ENCODE measurements around the gene TNFRSF13B. TPM values are rescaled to one million over a fixed set of nuclear protein-coding genes. Genes with fewer than 3 reads are reported as not detected.
"Not testable (repeated sequence)": the region's sequence is repeated elsewhere in the genome, so short reads cannot be mapped to it uniquely, and the experiment has no call there.

Gene TNFRSF13B
- total RNA-seq, 3 donors from 2014 or later, result 0.38 to 1.4 (median 0.98) TPM

GRCh38 chr17:16923904-16924695 is 47.8 kb downstream of the TNFRSF13B start:
- Histone ChIP-seq H3K4me1 (ENCODE audit: low read depth) (no peaks in the 10 kb centered on the region), H3K36me3 (ENCODE audit: low read depth) (no peaks in the 10 kb centered on the region), H3K9me3 (no peaks in the 10 kb centered on the region), H3K4me3 (no peak overlapping the region)
- ATAC-seq, result no peak
- no peak for TF ChIP-seq CTCF (IDR thresholded peaks at IDR 0.05)
- intact Hi-C loops (cut with DNase I, micrococcal nuclease), result no loop called here
- peak in 1 of 3 donors; percentile 34 for DNase-seq

GRCh38 chr17:16923097-16923903 is 48.6 kb downstream of the TNFRSF13B start:
- TF ChIP-seq CTCF (IDR thresholded peaks at IDR 0.05), result no peak
- DNase-seq, result peak in 1 of 3 donors; percentile 40
- Histone ChIP-seq H3K9me3 (no peaks in the 10 kb centered on the region), H3K36me3 (ENCODE audit: low read depth) (no peaks in the 10 kb centered on the region), H3K4me1 (ENCODE audit: low read depth) (no peaks in the 10 kb centered on the region), H3K4me3 (no peak overlapping the region)
- intact Hi-C loops (cut with DNase I, micrococcal nuclease), result no loop called here
- no peak for ATAC-seq

DNA sequence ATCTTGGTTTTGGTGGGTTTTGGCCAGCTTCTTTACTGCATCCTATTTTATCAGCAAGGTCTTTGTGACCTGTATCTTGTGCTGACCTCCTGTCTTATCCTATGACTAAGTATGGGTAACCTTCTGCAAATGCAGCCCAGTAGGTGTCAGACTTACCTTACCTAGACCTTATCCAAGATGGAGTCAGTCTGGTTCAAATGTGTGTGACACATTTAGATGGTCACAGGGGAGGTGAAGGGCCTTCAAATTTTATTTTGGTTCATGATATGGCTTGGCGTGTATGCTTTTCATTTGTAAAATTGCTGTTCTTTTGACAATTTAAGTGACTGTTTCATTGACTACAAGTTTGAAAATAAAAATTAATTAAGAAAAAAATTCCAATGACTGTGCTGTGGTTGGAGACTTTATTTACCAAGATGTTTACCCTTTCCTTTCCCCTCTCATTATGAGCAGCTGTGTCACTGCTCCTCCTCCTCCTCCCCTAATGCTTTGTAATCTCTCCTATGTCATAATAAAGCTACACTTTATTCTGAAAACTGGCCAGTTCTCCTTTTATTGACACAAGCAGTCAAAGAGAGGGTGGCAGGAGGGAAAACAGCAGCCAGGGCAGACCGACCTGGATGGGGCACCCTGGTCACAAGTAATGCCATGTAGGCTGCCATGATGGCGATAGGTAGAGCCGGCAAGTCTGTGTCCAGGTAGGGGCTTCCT is 49.4 kb downstream of the TNFRSF13B start:
- DNase-seq (peak in 1 of 3 donors; percentile 21), ATAC-seq (no peak)
- H3K36me3 ChIP-seq (ENCODE audit: low read depth), result no peaks in the 10 kb centered on the region
- no peak for TF ChIP-seq CTCF (IDR thresholded peaks at IDR 0.05)
- no peaks in the 10 kb centered on the region for H3K4me1 ChIP-seq (ENCODE audit: low read depth)
- H3K4me3 ChIP-seq, result no peak overlapping the region
- H3K9me3 ChIP-seq, result no peaks in the 10 kb centered on the region
- intact Hi-C loops (cut with DNase I, micrococcal nuclease), result no loop called here

DNA sequence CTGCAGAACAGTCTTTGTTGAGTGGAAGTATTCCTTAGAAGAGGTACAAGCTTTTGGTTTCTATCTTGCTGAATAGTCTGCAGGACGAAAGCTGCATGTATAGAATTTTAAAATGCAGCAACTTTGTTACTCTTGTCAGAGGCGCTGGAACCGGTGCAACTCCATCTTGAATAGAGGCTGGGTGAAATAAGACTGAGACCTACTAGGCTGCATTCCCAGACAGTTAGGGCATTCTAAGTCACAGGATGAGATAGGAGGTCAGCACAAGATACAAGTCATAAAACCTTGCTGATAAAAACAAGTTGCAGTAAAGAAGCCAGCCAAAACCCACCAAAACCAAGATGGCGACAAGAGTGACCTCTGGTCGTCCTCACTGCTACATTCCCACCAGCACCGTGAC is 50.5 kb downstream of the TNFRSF13B start:
- H3K4me3 ChIP-seq; intact Hi-C loops (cut with DNase I, micrococcal nuclease); DNase-seq; H3K4me1 ChIP-seq (ENCODE audit: low read depth); ATAC-seq; H3K36me3 ChIP-seq (ENCODE audit: low read depth); H3K9me3 ChIP-seq: not testable (repeated sequence)

GRCh38 chr17:16920628-16921020 is 51.3 kb downstream of the TNFRSF13B start:
- no peak overlapping the region for H3K4me3 ChIP-seq
- no peaks in the 10 kb centered on the region for H3K4me1 ChIP-seq (ENCODE audit: low read depth)
- ATAC-seq (no peak), DNase-seq (no peak)
- intact Hi-C loops (cut with DNase I, micrococcal nuclease), result no loop called here
- no peaks in the 10 kb centered on the region for H3K9me3 ChIP-seq
- TF ChIP-seq CTCF (IDR thresholded peaks at IDR 0.05), result no peak
- no peaks in the 10 kb centered on the region for H3K36me3 ChIP-seq (ENCODE audit: low read depth)

Data from mucosa of descending colon (tissue), 3 donors.